GM12891 (cell line): ENCODE results near the gene HIRA.

Experiments used
- PAX5 ChIP-seq: IDR thresholded peaks from 2 replicates; pipeline ENCODE4 v1.6.1; 2011; ENCODE audit warnings: low read length, moderate library complexity, mild to moderate bottlenecking; ENCODE audit not compliant: insufficient read depth, severe bottlenecking
- POLR2A ChIP-seq: IDR thresholded peaks from 2 replicates; pipeline ENCODE4 v1.6.1; 2011; ENCODE audit warnings: low read depth, low read length, control low read depth
- POLR2AphosphoS5 ChIP-seq: IDR thresholded peaks from 2 replicates; pipeline ENCODE4 v1.6.1; 2011; ENCODE audit warnings: low read depth, low read length, control low read depth
- SPI1 ChIP-seq: IDR thresholded peaks from 2 replicates; pipeline ENCODE4 v1.6.1; 2011; ENCODE audit warnings: low read depth, low read length, control low read depth
- TAF1 ChIP-seq: IDR thresholded peaks from 2 replicates; pipeline ENCODE4 v1.6.1; 2011; ENCODE audit warnings: low read depth, low read length, control low read depth

DNA sequence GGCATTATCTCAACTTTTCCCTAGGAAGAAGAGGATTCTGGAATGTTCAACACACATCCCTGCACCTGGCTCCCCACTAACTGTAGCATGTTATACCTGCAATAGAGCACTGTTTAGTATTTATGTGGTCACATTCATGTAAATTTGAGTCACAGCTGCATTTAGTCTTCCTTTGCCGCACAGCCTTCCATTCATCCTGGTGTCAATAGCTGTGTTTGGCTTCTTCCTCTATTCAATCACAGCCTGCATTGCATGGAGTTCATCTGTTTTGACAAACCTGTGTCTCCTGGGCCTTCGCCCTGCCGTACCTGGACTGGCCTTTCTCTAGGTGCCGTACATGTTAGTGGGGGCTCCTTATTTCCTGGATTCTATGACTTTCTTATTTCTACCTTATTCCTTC, 20.0 kb upstream of the HIRA start:
- no peak for TF ChIP-seq POLR2A
- TF ChIP-seq TAF1: no peak
- TF ChIP-seq POLR2AphosphoS5: no peak
- no peak for TF ChIP-seq SPI1
- no peak for TF ChIP-seq PAX5
